ENCODE data around the gene MACROD1. TPM values are rescaled to one million over a fixed set of nuclear protein-coding genes. Genes with fewer than 3 reads are reported as not detected.

Gene MACROD1
- total RNA-seq, 1 experiment from 2014 or later = 22.5 TPM

- DNase-seq (ENCODE audit: low read depth) = no peak
Measured at GRCh38 chr11:64077607-64078006, 88.3 kb downstream of the MACROD1 start.

GRCh38 chr11:64076758-64077157 lies 89.2 kb downstream of the MACROD1 start:
- DNase-seq (ENCODE audit: low read depth) = no peak

GRCh38 chr11:64074239-64074638 lies 91.7 kb downstream of the MACROD1 start:
- DNase-seq (ENCODE audit: low read depth) = no peak

GRCh38 chr11:64073542-64073941 lies 92.4 kb downstream of the MACROD1 start:
- no peak for DNase-seq (ENCODE audit: low read depth)

GRCh38 chr11:64072871-64073270 lies 93.0 kb downstream of the MACROD1 start:
- DNase-seq (ENCODE audit: low read depth) = no peak

GRCh38 chr11:64072403-64072802 lies 93.5 kb downstream of the MACROD1 start:
- DNase-seq (ENCODE audit: low read depth) = no peak

- no peak for DNase-seq (ENCODE audit: low read depth)
Measured at GRCh38 chr11:64071849-64072248, 94.1 kb downstream of the MACROD1 start.

GRCh38 chr11:64070314-64070681 lies 95.6 kb downstream of the MACROD1 start:
- DNase-seq (ENCODE audit: low read depth) = no peak

GRCh38 chr11:64069401-64070313 lies 96.3 kb downstream of the MACROD1 start:
- DNase-seq (ENCODE audit: low read depth) = no peak

- DNase-seq (ENCODE audit: low read depth) = no peak
Measured at GRCh38 chr11:64068705-64069400, 97.1 kb downstream of the MACROD1 start.

- no peak for DNase-seq (ENCODE audit: low read depth)
Measured at GRCh38 chr11:64067230-64067993, 98.5 kb downstream of the MACROD1 start.

GRCh38 chr11:64065712-64066111 lies 100.2 kb downstream of the MACROD1 start:
- DNase-seq (ENCODE audit: low read depth) = no peak

- DNase-seq (ENCODE audit: low read depth) = no peak
Measured at GRCh38 chr11:64065141-64065465, 100.8 kb downstream of the MACROD1 start.

- DNase-seq (ENCODE audit: low read depth) = no peak
Measured at GRCh38 chr11:64064374-64065140, 101.4 kb downstream of the MACROD1 start.

- DNase-seq (ENCODE audit: low read depth) = no peak
Measured at GRCh38 chr11:64063777-64064176, 102.1 kb downstream of the MACROD1 start.

- no peak for DNase-seq (ENCODE audit: low read depth)
Measured at GRCh38 chr11:64062185-64063039, 103.5 kb downstream of the MACROD1 start.

- no peak for DNase-seq (ENCODE audit: low read depth)
Measured at GRCh38 chr11:64060861-64061444, 105.0 kb downstream of the MACROD1 start.

GRCh38 chr11:64060263-64060860 lies 105.6 kb downstream of the MACROD1 start:
- no peak for DNase-seq (ENCODE audit: low read depth)

- DNase-seq (ENCODE audit: low read depth) = no peak
Measured at GRCh38 chr11:64059339-64060140, 106.4 kb downstream of the MACROD1 start.
